IMR-90 (cell line): ENCODE results near the gene ACSL6. TPM values are rescaled to one million over a fixed set of nuclear protein-coding genes. Genes with fewer than 3 reads are reported as not detected.

Experiments
- ATAC-seq: fragments of 200-7000 bp; cut with Tn5 transposase; 2 replicates; pipeline ENCODE4 v1.9.1; 2020; ENCODE audit warnings: low read depth, mild to moderate bottlenecking, moderate library complexity
- BruUV-seq: library from RNA; stranded (reverse); fragments of 400-500 nt; replicated peaks from 2 replicates; lab custom pipeline; 2021; lab: Mats Ljungman, UMichigan
- CTCF ChIA-PET: fragments of 300-600 bp; formaldehyde crosslinking; extraction: SDS; loops from one replicate; lab custom pipeline; 2021; ENCODE audit warnings: antibody characterized with exemption; lab: Yijun Ruan, JAX
- POLR2A ChIA-PET: fragments of 300-600 bp; sonication (Branson Sonifier 250); formaldehyde crosslinking; loops from one replicate; lab custom pipeline; 2022; ENCODE audit warnings: antibody characterized with exemption; ENCODE audit not compliant: unreplicated experiment; lab: Charles Lee
- DNase-seq: peaks from one replicate; pipeline ENCODE4 v3.0.0; 2013
- H2AFZ ChIP-seq: replicated peaks from 2 replicates; pipeline ENCODE3; 2013; ENCODE audit warnings: low read length, mild to moderate bottlenecking; ENCODE audit not compliant: poor library complexity
- H2AK5ac ChIP-seq: 2 replicates; pipeline ENCODE4 v1.6.1; 2013; ENCODE audit warnings: low read depth, low read length, inconsistent platforms
- H2AK9ac ChIP-seq: replicated peaks from 2 replicates; pipeline ENCODE3; 2013; ENCODE audit warnings: mild to moderate bottlenecking, low read depth, low read length, moderate library complexity; ENCODE audit not compliant: poor library complexity
- H2BK120ac ChIP-seq: 2 replicates; pipeline ENCODE4 v1.6.1; 2013; ENCODE audit warnings: low read depth, low read length, inconsistent platforms
- H2BK15ac ChIP-seq: 3 replicates; pipeline ENCODE4 v1.6.1; 2013; ENCODE audit warnings: low read depth, low read length, inconsistent platforms
- H2BK20ac ChIP-seq: 2 replicates; pipeline ENCODE4 v1.6.1; 2013; ENCODE audit warnings: low read depth, mild to moderate bottlenecking, inconsistent platforms, low read length, moderate library complexity
- H2BK5ac ChIP-seq: 2 replicates; pipeline ENCODE4 v1.6.1; 2013; ENCODE audit warnings: mild to moderate bottlenecking, low read depth, low read length, inconsistent platforms; ENCODE audit not compliant: poor library complexity, severe bottlenecking
- H3K14ac ChIP-seq: replicated peaks from 2 replicates; pipeline ENCODE4 v1.6.1; 2013; ENCODE audit warnings: low read depth, low read length, inconsistent platforms
- H3K18ac ChIP-seq: 2 replicates; pipeline ENCODE4 v1.6.1; 2013; ENCODE audit warnings: low read depth, low read length, control low read depth
- H3K23ac ChIP-seq: 2 replicates; pipeline ENCODE4 v1.6.1; 2013; ENCODE audit warnings: low read depth, low read length, inconsistent platforms
- H3K27ac ChIP-seq: 2 replicates; pipeline ENCODE4 v1.5.1; 2013; ENCODE audit warnings: mild to moderate bottlenecking, control low read depth, low read length; ENCODE audit not compliant: insufficient read depth
- H3K27me3 ChIP-seq: 2 replicates; pipeline ENCODE4 v1.6.1; 2013; ENCODE audit warnings: low read length; ENCODE audit not compliant: control insufficient read depth, insufficient read depth
- H3K36me3 ChIP-seq: 2 replicates; pipeline ENCODE4 v1.6.1; 2013; ENCODE audit warnings: low read length, mixed read lengths; ENCODE audit not compliant: control insufficient read depth, insufficient read depth
- H3K4ac ChIP-seq: 2 replicates; pipeline ENCODE4 v1.6.1; 2013; ENCODE audit warnings: low read depth, low read length, inconsistent platforms
- H3K4me1 ChIP-seq: 2 replicates; pipeline ENCODE4 v1.6.1; 2013; ENCODE audit warnings: low read length, mixed read lengths; ENCODE audit not compliant: control insufficient read depth, insufficient read depth
- H3K4me2 ChIP-seq: 2 replicates; pipeline ENCODE4 v1.6.1; 2013; ENCODE audit warnings: low read depth, mild to moderate bottlenecking, control low read depth, low read length, moderate library complexity
- H3K4me3 ChIP-seq: 2 replicates; pipeline ENCODE4 v1.5.1; 2013; ENCODE audit warnings: low read depth, mild to moderate bottlenecking, control low read depth, low read length, moderate library complexity; ENCODE audit not compliant: insufficient read depth
- H3K56ac ChIP-seq: 2 replicates; pipeline ENCODE4 v1.6.1; 2013; ENCODE audit warnings: low read length, inconsistent platforms; ENCODE audit not compliant: insufficient read depth; ENCODE audit errors: extremely low read depth
- H3K79me1 ChIP-seq, 2 experiments: 2 replicates each; pipeline ENCODE4 v1.6.1; 2013; ENCODE audit warnings: low read length in 2 of 2, inconsistent platforms in 1 of 2, low read depth in 1 of 2
- H3K9ac ChIP-seq: 2 replicates; pipeline ENCODE4 v1.6.1; 2013; ENCODE audit warnings: low read depth, low read length, control low read depth
- H3K9me1 ChIP-seq: 2 replicates; pipeline ENCODE4 v1.6.1; 2013; ENCODE audit warnings: low read length, inconsistent platforms; ENCODE audit not compliant: insufficient read depth
- H3K9me3 ChIP-seq: 2 replicates; pipeline ENCODE4 v1.6.1; 2013; ENCODE audit warnings: low read length; ENCODE audit not compliant: control insufficient read depth, insufficient read depth
- H4K20me1 ChIP-seq: 2 replicates; pipeline ENCODE4 v1.6.1; 2013; ENCODE audit warnings: low read length, inconsistent platforms; ENCODE audit not compliant: insufficient read depth
- H4K5ac ChIP-seq: 2 replicates; pipeline ENCODE4 v1.6.1; 2013; ENCODE audit warnings: mild to moderate bottlenecking, low read depth, low read length, control low read depth
- H4K8ac ChIP-seq, 2 experiments: 2 replicates each; pipeline ENCODE4 v1.6.1; 2013; ENCODE audit warnings: low read depth in 2 of 2, low read length in 2 of 2, control low read depth in 1 of 2, inconsistent platforms in 1 of 2
- H4K91ac ChIP-seq: 2 replicates; pipeline ENCODE4 v1.6.1; 2013; ENCODE audit warnings: low read depth, low read length, inconsistent platforms; ENCODE audit not compliant: insufficient read depth
- CTCF ChIP-seq: conservative IDR thresholded peaks from 2 replicates; pipeline ENCODE4 v1.5.1; 2012; ENCODE audit warnings: mild to moderate bottlenecking, low read depth, low read length, improper control_type of control experiment
- ELK1 ChIP-seq: fragments of 150-350 bp; IDR thresholded peaks from 2 replicates; pipeline ENCODE4 v1.6.1; 2016; ENCODE audit warnings: low read depth, mild to moderate bottlenecking, low read length, moderate library complexity, borderline replicate concordance
- MAZ ChIP-seq: IDR thresholded peaks from 2 replicates; pipeline ENCODE4 v1.6.1; 2012; ENCODE audit warnings: low read depth, mild to moderate bottlenecking, low read length, improper control_type of control experiment, moderate library complexity, borderline replicate concordance
- MXI1 ChIP-seq: IDR thresholded peaks from 2 replicates; pipeline ENCODE4 v1.6.1; 2012; ENCODE audit warnings: low read depth, mild to moderate bottlenecking, low read length, moderate library complexity, borderline replicate concordance
- RCOR1 ChIP-seq: IDR thresholded peaks from 2 replicates; pipeline ENCODE4 v1.6.1; 2012; ENCODE audit warnings: mild to moderate bottlenecking, low read length, improper control_type of control experiment; ENCODE audit not compliant: insufficient replicate concordance
- WGBS, 2 experiments: methylation state at CpG; one replicate each; pipeline versions ENCODE4 v1.1.5 to v1.1.7; 2013; ENCODE audit warnings: missing lambda C conversion rate in 2 of 2; ENCODE audit not compliant: insufficient read length in 1 of 2; ENCODE audit errors: extremely low coverage in 2 of 2; 5-methylcytosine and 5-hydroxymethylcytosine counted together
- dilution Hi-C: fragments of 300-500 bp; cut with HindIII; formaldehyde crosslinking; loops from one replicate; pipeline ENCODE4 v1.14.3; 2018; ENCODE audit warnings: low sequenced_read_pairs; ENCODE audit not compliant: unreplicated experiment
- in situ Hi-C: fragments of 300-500 bp; cut with MboI; formaldehyde crosslinking; loops from 3 replicates; pipeline ENCODE4 v1.14.3; 2019; ENCODE audit warnings: low sequenced_read_pairs, inconsistent platforms, mixed read lengths
- intact Hi-C: fragments of 100-400 bp; cut with micrococcal nuclease; formaldehyde crosslinking; loops from 2 replicates; pipeline ENCODE4 v1.10.0; 2022
- polyA plus RNA-seq, 3 experiments: library from polyadenylated mRNA; depleted of rRNA; stranded (reverse); fragments of >200 nt; gene quantifications; 2 replicates each; pipeline ENCODE4 v1.2.3, GENCODE V29; 2012; ENCODE audit warnings: low replicate concordance in 1 of 3
- total RNA-seq: library from RNA; depleted of rRNA; stranded (reverse); fragments of >200 nt; gene quantifications from 2 replicates; pipeline ENCODE4 v1.2.3, GENCODE V29; 2012

The ACSL6 gene
- total and polyA plus RNA-seq, 2 of the 4 experiments (the other 2 are of a cell fraction): not detected

GRCh38 chr5:132049559-132049958 is 38.1 kb upstream of the ACSL6 start:
- CTCF ChIA-PET: interaction anchor here (1.0 kb wide), 1 partner anchor 14 kb away, joined by 3 read pairs; no protein-coding TSS in a partner anchor
- Histone ChIP-seq H2AK9ac (no peak overlapping the region), H3K9ac (no peak overlapping the region), H4K91ac (no peak overlapping the region), H3K4me3 (no peak overlapping the region), H3K18ac (no peak overlapping the region), H3K27ac (no peak overlapping the region), H3K79me1 (no peaks in the 10 kb centered on the region), H3K56ac (no peak overlapping the region), H2BK5ac (no peak overlapping the region), H3K23ac (no peak overlapping the region), H2AFZ (no peak overlapping the region), H4K8ac (no peak overlapping the region), H3K14ac (no peak overlapping the region), H2AK5ac (no peak overlapping the region), H3K36me3 (no peaks in the 10 kb centered on the region), H2BK15ac (no peak overlapping the region), H3K9me3 (no peaks in the 10 kb centered on the region), H3K4me1 (no peaks in the 10 kb centered on the region), H4K20me1 (no peaks in the 10 kb centered on the region), H3K4ac (no peak overlapping the region), H3K9me1 (no peaks in the 10 kb centered on the region), H2BK20ac (no peak overlapping the region), H3K4me2 (no peak overlapping the region), H3K27me3 (peaks cover 41% of the 10 kb centered on the region), H4K5ac (no peak overlapping the region), H2BK120ac (no peak overlapping the region)
- dilution Hi-C loops (no loop called here), intact Hi-C loops (no loop called here), in situ Hi-C loops (no loop called here)
- ATAC-seq (no peak), DNase-seq (no peak)
- WGBS, 2 experiments: 69% methylated on average over 5 of the region's 12 CpGs; no CpG with 5 or more reads in 1 of the 2 experiments
- TF ChIP-seq ELK1: no peak
- no peak for TF ChIP-seq MXI1
- no peak for TF ChIP-seq CTCF
- TF ChIP-seq MAZ: no peak
- TF ChIP-seq RCOR1: no peak
- no TSS peak for BruUV-seq
- POLR2A ChIA-PET: no interaction called here
